Measurements from ENCODE around the gene KCTD10. TPM values are rescaled to one million over a fixed set of nuclear protein-coding genes. Genes with fewer than 3 reads are reported as not detected.

The KCTD10 gene
- total RNA-seq, 1 experiment from 2014 or later, result 44.9 TPM

DNA sequence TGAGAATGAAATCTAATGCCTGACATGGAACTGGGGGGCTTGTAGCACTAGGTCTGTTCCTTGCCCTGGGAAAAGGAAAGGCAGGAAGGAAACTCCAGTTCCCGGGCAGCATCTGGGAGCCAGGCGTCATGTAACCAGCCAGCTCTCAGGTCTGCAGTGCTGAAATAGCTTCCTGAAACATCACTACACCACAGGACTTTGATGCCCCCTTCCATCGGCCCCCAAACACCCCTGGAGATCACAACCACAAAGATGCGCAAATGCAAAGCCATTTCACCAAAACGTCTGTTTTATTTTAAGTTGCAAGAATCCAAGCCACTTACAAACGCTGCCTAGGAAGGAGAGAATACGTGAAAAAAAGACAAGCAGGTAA, 40.9 kb downstream of the KCTD10 start:
- H3K36me3 Mint-ChIP-seq (ENCODE audit: insufficient read depth, unreplicated experiment), result no peaks in the 10 kb centered on the region
- H3K27ac Mint-ChIP-seq (ENCODE audit: low read depth, unreplicated experiment), result no peak overlapping the region
- ChIA-PET POLR2A (interaction anchor here (1.3 kb wide), 1 partner anchor 26 kb away, joined by 5 read pairs; no protein-coding TSS in a partner anchor), CTCF (interaction anchor here (1.3 to 1.5 kb wide), 3 partner anchors 8 to 172 kb away, joined by 5 read pairs; no protein-coding TSS in a partner anchor)
- no peak overlapping the region for H3K4me3 Mint-ChIP-seq (ENCODE audit: unreplicated experiment)
- no TSS peak for BruUV-seq (replicated peaks)
- TF ChIP-seq CTCF (IDR thresholded peaks at IDR 0.05; ENCODE audit: unreplicated experiment), result no peak
- no peaks in the 10 kb centered on the region for H3K9me3 Mint-ChIP-seq (ENCODE audit: unreplicated experiment)
- H3K27me3 Mint-ChIP-seq (ENCODE audit: insufficient read depth, unreplicated experiment), result no peaks in the 10 kb centered on the region
- intact Hi-C loops (cut with micrococcal nuclease), result no loop called here
- DNase-seq (ENCODE audit: unreplicated experiment), result no peak
- peaks cover 7% of the 10 kb centered on the region for H3K4me1 Mint-ChIP-seq (ENCODE audit: insufficient read depth, unreplicated experiment)

DNA sequence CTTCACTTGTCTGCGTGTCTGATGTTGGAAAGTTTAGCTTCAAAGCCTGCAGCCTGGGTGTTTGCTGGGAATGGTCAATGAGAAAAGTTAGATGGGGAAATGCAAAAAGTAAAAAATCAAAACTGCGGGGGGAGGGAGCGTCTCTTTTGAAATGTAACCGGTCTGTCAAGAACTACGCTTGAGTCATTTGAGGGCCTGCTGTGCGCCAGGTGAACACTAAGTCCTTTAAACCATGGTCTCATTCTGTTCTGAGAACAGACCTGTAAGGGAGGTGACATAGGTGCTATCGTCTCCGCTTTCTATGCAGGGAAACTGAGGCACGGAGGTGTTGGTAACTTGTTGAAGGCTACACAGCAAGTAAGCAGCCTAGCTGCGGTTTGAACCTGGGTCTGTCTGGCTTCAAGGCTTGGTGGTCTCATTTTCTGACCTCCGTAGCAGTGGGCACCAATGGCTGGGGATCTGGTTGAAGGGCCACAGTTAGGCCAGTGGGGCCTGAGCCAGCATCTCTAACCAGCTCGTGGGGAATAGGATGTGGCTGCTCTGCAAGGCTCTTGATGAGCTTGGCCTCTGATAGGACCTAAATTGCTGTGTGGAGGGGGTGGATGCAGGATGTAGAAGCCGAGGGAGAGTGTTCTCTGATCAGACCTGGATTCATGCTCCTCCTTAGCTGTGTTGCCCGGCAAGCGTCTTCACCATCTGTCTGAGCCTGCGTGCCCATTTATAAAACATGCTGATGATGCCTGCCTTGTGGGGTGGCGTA, 41.5 kb downstream of the KCTD10 start:
- H3K27ac Mint-ChIP-seq (ENCODE audit: low read depth, unreplicated experiment), result no peak overlapping the region
- H3K4me1 Mint-ChIP-seq (ENCODE audit: insufficient read depth, unreplicated experiment), result peaks cover 7% of the 10 kb centered on the region
- H3K9me3 Mint-ChIP-seq (ENCODE audit: unreplicated experiment), result no peaks in the 10 kb centered on the region
- intact Hi-C loops (cut with micrococcal nuclease), result no loop called here
- DNase-seq (ENCODE audit: unreplicated experiment), result no peak
- no peak for TF ChIP-seq CTCF (IDR thresholded peaks at IDR 0.05; ENCODE audit: unreplicated experiment)
- no peaks in the 10 kb centered on the region for H3K27me3 Mint-ChIP-seq (ENCODE audit: insufficient read depth, unreplicated experiment)
- no TSS peak for BruUV-seq (replicated peaks)
- POLR2A ChIA-PET, result interaction anchor here (1.3 to 3.3 kb wide), 2 partner anchors 27 to 42 kb away, joined by 5 to 14 read pairs; partner anchors contain the start of genes KCTD10 and UBE3B
- CTCF ChIA-PET, result interaction anchor here (0.6 to 3.3 kb wide), 4 partner anchors 7 to 187 kb away, joined by 3 to 22 read pairs (median 4); no protein-coding TSS in a partner anchor
- no peak overlapping the region for H3K4me3 Mint-ChIP-seq (ENCODE audit: unreplicated experiment)
- H3K36me3 Mint-ChIP-seq (ENCODE audit: insufficient read depth, unreplicated experiment), result no peaks in the 10 kb centered on the region

- H3K36me3 Mint-ChIP-seq (ENCODE audit: insufficient read depth, unreplicated experiment), result no peaks in the 10 kb centered on the region
- no peak for DNase-seq (ENCODE audit: unreplicated experiment)
- POLR2A ChIA-PET, result interaction anchor here (0.6 to 3.3 kb wide), 3 partner anchors 43 to 139 kb away, joined by 3 to 14 read pairs (median 3); partner anchors contain the start of genes KCTD10, MMAB, MVK and UBE3B
- no peak overlapping the region for H3K4me3 Mint-ChIP-seq (ENCODE audit: unreplicated experiment)
- no peak overlapping the region for H3K27ac Mint-ChIP-seq (ENCODE audit: low read depth, unreplicated experiment)
- H3K4me1 Mint-ChIP-seq (ENCODE audit: insufficient read depth, unreplicated experiment), result peaks cover 7% of the 10 kb centered on the region
- intact Hi-C loops (cut with micrococcal nuclease), result no loop called here
- no peaks in the 10 kb centered on the region for H3K9me3 Mint-ChIP-seq (ENCODE audit: unreplicated experiment)
- CTCF ChIA-PET, result interaction anchor here (0.6 to 3.4 kb wide), 10 partner anchors 8 to 469 kb away, joined by 3 to 23 read pairs (median 6); partner anchors contain the start of genes KCTD10 and UBE3B
- H3K27me3 Mint-ChIP-seq (ENCODE audit: insufficient read depth, unreplicated experiment), result no peaks in the 10 kb centered on the region
- no TSS peak for BruUV-seq (replicated peaks)
- no peak for TF ChIP-seq CTCF (IDR thresholded peaks at IDR 0.05; ENCODE audit: unreplicated experiment)
Measured at GRCh38 chr12:109434582-109434981, 42.5 kb downstream of the KCTD10 start.

- H3K4me3 Mint-ChIP-seq (ENCODE audit: unreplicated experiment), result no peak overlapping the region
- intact Hi-C loops (cut with micrococcal nuclease), result no loop called here
Measured at GRCh38 chr12:109433618-109434017, 43.5 kb downstream of the KCTD10 start.

More at GRCh38 chr12:109433618-109434017, 43.5 kb downstream of the KCTD10 start:
- Mint-ChIP-seq H3K27me3 (ENCODE audit: insufficient read depth, unreplicated experiment) (no peaks in the 10 kb centered on the region), H3K36me3 (ENCODE audit: insufficient read depth, unreplicated experiment) (no peaks in the 10 kb centered on the region), H3K4me1 (ENCODE audit: insufficient read depth, unreplicated experiment) (peaks cover 7% of the 10 kb centered on the region), H3K27ac (ENCODE audit: low read depth, unreplicated experiment) (no peak overlapping the region), H3K9me3 (ENCODE audit: unreplicated experiment) (no peaks in the 10 kb centered on the region)
- BruUV-seq (replicated peaks), result no TSS peak
- DNase-seq (ENCODE audit: unreplicated experiment), result no peak
- ChIA-PET POLR2A (interaction anchor here (1.5 to 3.3 kb wide), 2 partner anchors 29 to 44 kb away, joined by 14 to 18 read pairs; partner anchors contain the start of genes KCTD10 and UBE3B), CTCF (interaction anchor here (0.6 to 3.4 kb wide), 32 partner anchors 9 to 470 kb away, joined by 3 to 23 read pairs (median 4); partner anchors contain the start of genes KCTD10 and UBE3B)
- no peak for TF ChIP-seq CTCF (IDR thresholded peaks at IDR 0.05; ENCODE audit: unreplicated experiment)

Measured in MCF 10A (cell line).